ENCODE data around the gene ZCCHC17.

Gene ZCCHC17

GRCh38 chr1:31397360-31398095 is 100.7 kb downstream of the ZCCHC17 start:
- no peak for DNase-seq

- DNase-seq = no peak
Observed at GRCh38 chr1:31398246-31398645, 101.4 kb downstream of the ZCCHC17 start.

GRCh38 chr1:31399976-31400375 is 103.1 kb downstream of the ZCCHC17 start:
- DNase-seq = no peak

GRCh38 chr1:31400393-31400792 is 103.6 kb downstream of the ZCCHC17 start:
- no peak for DNase-seq

GRCh38 chr1:31401241-31401640 is 104.4 kb downstream of the ZCCHC17 start:
- DNase-seq = no peak

- no peak for DNase-seq
Observed at GRCh38 chr1:31405578-31406245, 108.9 kb downstream of the ZCCHC17 start.

- DNase-seq = no peak
Observed at GRCh38 chr1:31407029-31407626, 110.3 kb downstream of the ZCCHC17 start.

GRCh38 chr1:31408788-31409318 is 112.0 kb downstream of the ZCCHC17 start:
- DNase-seq = no peak

- no peak for DNase-seq
Observed at GRCh38 chr1:31409946-31410858, 113.4 kb downstream of the ZCCHC17 start.

GRCh38 chr1:31410871-31411270 is 114.0 kb downstream of the ZCCHC17 start:
- DNase-seq = no peak

- no peak for DNase-seq
Observed at GRCh38 chr1:31412205-31412604, 115.4 kb downstream of the ZCCHC17 start.

- peak; percentile 59 for DNase-seq
Observed at GRCh38 chr1:31412732-31413404, 116.0 kb downstream of the ZCCHC17 start, which contains the start of gene SERINC2. TSS of gene SERINC2 (plus strand) at chr1:31413213. CDS start at chr1:31413266, 53 bp downstream.

GRCh38 chr1:31413405-31414001 is 116.7 kb downstream of the ZCCHC17 start:
- peak; percentile 33 for DNase-seq

Measured in DMS79 (cell line).